ENCODE measurements around the gene TDRD10.

- TF ChIP-seq CTCF (conservative IDR thresholded peaks at IDR 0.05; ENCODE audit: low read depth in 2 of 2), result no peak
- TF ChIP-seq REST (IDR thresholded peaks at IDR 0.05; ENCODE audit: unreplicated experiment), result no peak
- 0 out of 2 replicates have a peak, but pooled peaks have one; percentile 2 for TF ChIP-seq POLR2AphosphoS5 (IDR thresholded peaks at IDR 0.05; ENCODE audit: low read depth)
- no peak for TF ChIP-seq EZH2 (IDR thresholded peaks at IDR 0.05; ENCODE audit: low read depth, unreplicated experiment)
- TF ChIP-seq EZH2phosphoT487 (IDR thresholded peaks at IDR 0.05; ENCODE audit: unreplicated experiment), result no peak
- TF ChIP-seq STAT1 (IDR thresholded peaks at IDR 0.05; ENCODE audit: unreplicated experiment), result no peak
- TF ChIP-seq JUNB (IDR thresholded peaks at IDR 0.05; ENCODE audit: unreplicated experiment), result no peak
- TF ChIP-seq ZNF462 (CRISPR knock-in tag; IDR thresholded peaks at IDR 0.05), result no peak
- no peak for TF ChIP-seq ETS1 (IDR thresholded peaks at IDR 0.05)
- no peak for TF ChIP-seq ZNF114 (CRISPR knock-in tag; IDR thresholded peaks at IDR 0.05)
Measured at GRCh38 chr1:154577346-154578057, 75.5 kb downstream of the TDRD10 start.

All from GM23338 (cell line).